Measurements from ENCODE around the gene MDN1.

Gene MDN1

DNA sequence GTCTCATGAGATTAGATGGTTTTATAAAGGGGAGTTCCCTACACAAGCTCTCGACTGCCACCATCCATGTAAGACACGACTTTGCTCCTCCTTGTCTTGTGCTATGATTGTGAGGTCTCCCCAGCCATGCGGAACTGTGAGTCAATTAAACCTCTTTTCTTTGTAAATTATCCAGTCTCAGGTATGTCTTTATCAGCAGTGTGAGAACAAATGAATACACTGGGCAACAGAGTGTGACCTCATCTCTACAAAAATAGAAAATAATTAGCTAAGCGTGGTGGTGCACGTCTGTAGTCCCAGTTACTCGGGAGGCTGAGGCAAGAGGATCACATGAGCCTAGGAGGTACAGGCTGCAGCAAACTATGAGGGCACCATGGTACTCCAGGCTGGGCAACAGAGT lies 51.3 kb downstream of the MDN1 start:
- no peak for DNase-seq
- TF ChIP-seq, protein P1, sequence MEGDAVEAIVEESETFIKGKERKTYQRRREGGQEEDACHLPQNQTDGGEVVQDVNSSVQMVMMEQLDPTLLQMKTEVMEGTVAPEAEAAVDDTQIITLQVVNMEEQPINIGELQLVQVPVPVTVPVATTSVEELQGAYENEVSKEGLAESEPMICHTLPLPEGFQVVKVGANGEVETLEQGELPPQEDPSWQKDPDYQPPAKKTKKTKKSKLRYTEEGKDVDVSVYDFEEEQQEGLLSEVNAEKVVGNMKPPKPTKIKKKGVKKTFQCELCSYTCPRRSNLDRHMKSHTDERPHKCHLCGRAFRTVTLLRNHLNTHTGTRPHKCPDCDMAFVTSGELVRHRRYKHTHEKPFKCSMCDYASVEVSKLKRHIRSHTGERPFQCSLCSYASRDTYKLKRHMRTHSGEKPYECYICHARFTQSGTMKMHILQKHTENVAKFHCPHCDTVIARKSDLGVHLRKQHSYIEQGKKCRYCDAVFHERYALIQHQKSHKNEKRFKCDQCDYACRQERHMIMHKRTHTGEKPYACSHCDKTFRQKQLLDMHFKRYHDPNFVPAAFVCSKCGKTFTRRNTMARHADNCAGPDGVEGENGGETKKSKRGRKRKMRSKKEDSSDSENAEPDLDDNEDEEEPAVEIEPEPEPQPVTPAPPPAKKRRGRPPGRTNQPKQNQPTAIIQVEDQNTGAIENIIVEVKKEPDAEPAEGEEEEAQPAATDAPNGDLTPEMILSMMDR (IDR thresholded peaks at IDR 0.05; ENCODE audit: low read depth, low read length): no peak
- Histone ChIP-seq H3K4me3 (ENCODE audit: low read depth, low read length) (no peak overlapping the region), H3K9me3 (no peaks in the 10 kb centered on the region), H3K4me1 (no peaks in the 10 kb centered on the region), H3K36me3 (peaks cover 71% of the 10 kb centered on the region), H3K27me3 (no peaks in the 10 kb centered on the region)

DNA sequence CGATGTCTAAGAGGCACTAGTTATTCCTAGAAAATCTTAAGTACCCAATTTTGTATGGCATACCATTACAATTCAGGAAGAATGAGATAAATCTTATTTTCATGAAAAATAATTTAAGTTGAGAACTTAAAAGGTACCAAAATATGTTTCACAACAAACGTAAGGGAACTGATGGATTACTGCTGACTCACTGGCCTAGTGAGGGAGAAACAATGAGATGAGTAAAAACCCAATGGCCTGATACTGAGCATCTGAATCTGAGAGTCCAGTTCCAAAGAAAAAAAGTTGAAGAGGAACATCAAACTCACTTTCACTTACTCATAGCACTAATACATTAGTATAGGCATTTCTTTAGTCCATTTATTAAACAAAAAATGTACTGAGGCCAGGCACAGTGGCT lies 56.0 kb downstream of the MDN1 start:
- Histone ChIP-seq H3K4me1 (no peaks in the 10 kb centered on the region), H3K36me3 (peaks cover 69% of the 10 kb centered on the region), H3K4me3 (ENCODE audit: low read depth, low read length) (no peak overlapping the region), H3K27me3 (no peaks in the 10 kb centered on the region), H3K9me3 (no peaks in the 10 kb centered on the region)
- TF ChIP-seq, protein P1 (IDR thresholded peaks at IDR 0.05; ENCODE audit: low read depth, low read length): no peak
- no peak for DNase-seq

DNA sequence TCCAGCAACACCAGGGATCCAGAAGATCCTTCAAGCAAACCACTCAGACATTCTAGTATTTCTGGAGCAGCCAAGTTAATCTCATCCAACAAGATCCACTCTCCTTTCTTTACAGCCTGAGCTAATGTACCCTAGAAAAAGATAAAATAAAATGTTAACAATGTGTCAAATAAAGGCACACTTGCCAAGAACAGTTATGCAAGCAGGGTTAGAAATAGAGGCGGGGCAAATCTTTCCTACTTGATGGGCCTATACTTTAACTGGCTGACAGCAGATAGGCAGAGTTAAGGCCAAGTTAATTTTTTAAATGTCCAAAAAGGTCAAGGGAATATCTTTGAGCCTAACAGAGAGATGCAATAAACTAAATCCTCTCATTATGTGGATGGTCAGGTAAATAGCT lies 60.8 kb downstream of the MDN1 start:
- no peak for DNase-seq
- Histone ChIP-seq H3K36me3 (peaks cover 87% of the 10 kb centered on the region), H3K4me1 (no peaks in the 10 kb centered on the region), H3K27me3 (no peaks in the 10 kb centered on the region), H3K9me3 (no peaks in the 10 kb centered on the region), H3K4me3 (ENCODE audit: low read depth, low read length) (no peak overlapping the region)
- TF ChIP-seq, protein P1 (IDR thresholded peaks at IDR 0.05; ENCODE audit: low read depth, low read length): no peak

DNA sequence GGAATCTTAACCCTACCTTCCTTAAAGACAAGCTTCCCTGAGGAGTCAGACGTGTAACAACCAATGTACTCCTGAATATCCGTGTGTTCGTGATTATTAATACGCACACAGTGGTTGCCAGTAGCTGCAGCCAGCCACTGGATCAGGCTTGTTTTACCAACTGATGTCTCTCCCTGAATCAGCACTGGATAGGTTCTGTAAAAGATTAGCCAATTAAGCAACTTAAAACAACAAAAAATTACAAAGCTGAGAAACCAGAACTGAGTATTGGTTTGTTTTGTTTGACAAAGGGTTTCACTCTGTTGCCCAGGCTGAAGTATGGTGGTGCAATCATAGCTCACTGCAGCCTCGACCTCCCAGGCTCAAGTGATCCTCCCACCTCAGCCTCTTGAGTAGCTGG lies 69.3 kb downstream of the MDN1 start:
- peaks cover 84% of the 10 kb centered on the region for H3K36me3 ChIP-seq
- no peaks in the 10 kb centered on the region for H3K27me3 ChIP-seq
- no peaks in the 10 kb centered on the region for H3K9me3 ChIP-seq
- TF ChIP-seq, protein P1 (IDR thresholded peaks at IDR 0.05; ENCODE audit: low read depth, low read length): no peak
- DNase-seq: no peak
- no peaks in the 10 kb centered on the region for H3K4me1 ChIP-seq
- H3K4me3 ChIP-seq (ENCODE audit: low read depth, low read length): no peak overlapping the region

DNA sequence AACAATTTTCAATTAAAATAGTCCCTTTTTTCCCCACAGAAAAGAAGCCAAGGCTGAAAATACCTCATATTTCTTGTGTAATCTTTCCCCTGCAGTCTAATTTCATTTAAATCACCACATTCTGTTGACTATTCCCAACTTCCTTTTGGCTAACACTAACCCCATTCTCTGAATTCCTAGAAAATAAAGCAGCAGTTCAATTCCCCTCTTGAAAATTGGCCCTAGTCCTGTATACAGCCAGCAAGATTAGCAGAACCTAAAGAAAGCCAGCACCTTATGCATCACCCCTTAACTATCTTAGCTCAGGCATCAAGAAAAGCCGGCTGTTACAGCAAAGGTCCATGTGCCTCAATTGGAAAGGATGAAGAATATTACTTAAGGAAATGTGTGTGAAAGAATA lies 69.7 kb downstream of the MDN1 start:
- Histone ChIP-seq H3K9me3 (no peaks in the 10 kb centered on the region), H3K4me3 (ENCODE audit: low read depth, low read length) (no peak overlapping the region), H3K27me3 (no peaks in the 10 kb centered on the region), H3K4me1 (no peaks in the 10 kb centered on the region), H3K36me3 (peaks cover 83% of the 10 kb centered on the region)
- TF ChIP-seq, protein P1 (IDR thresholded peaks at IDR 0.05; ENCODE audit: low read depth, low read length): no peak
- no peak for DNase-seq

DNA sequence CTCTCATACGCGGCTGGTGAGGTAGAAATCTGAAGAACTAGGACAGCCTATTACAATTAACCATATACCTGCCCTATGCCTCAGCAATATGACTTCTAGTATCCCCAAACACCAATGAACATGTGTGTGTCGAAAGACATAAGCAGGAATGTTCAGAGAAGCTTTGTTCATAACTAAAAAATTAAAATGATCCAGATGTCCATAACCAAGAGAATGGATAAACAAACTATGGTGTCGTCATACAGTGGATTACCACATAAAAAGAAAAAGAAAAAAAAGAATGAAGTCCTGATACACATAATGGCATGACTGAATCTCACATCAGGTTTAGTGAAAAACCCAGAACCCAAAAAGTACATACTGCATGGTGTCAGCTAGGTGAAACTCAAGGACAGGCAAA lies 73.9 kb downstream of the MDN1 start:
- no peaks in the 10 kb centered on the region for H3K27me3 ChIP-seq
- H3K9me3 ChIP-seq: no peaks in the 10 kb centered on the region
- TF ChIP-seq, protein P1 (IDR thresholded peaks at IDR 0.05; ENCODE audit: low read depth, low read length): no peak
- no peak overlapping the region for H3K4me3 ChIP-seq (ENCODE audit: low read depth, low read length)
- H3K36me3 ChIP-seq: peaks cover 87% of the 10 kb centered on the region
- DNase-seq: no peak
- H3K4me1 ChIP-seq: no peaks in the 10 kb centered on the region
